HT-29 (cell line): Measurements from ENCODE around the gene PARP9. TPM values are rescaled to one million over a fixed set of nuclear protein-coding genes. Genes with fewer than 3 reads are reported as not detected.
A peak's percentile ranks its signal among the peaks of the same experiment; 100 is the strongest.
"Not testable (repeated sequence)": the region's sequence is repeated elsewhere in the genome, so short reads cannot be mapped to it uniquely, and the experiment has no call there.

Experiments
- DNase-seq: peaks from one replicate; pipeline ENCODE4 v3.0.0-alpha.2; 2015; ENCODE audit warnings: low spot score
- total RNA-seq: library from RNA; depleted of rRNA; stranded (reverse); fragments of >200 nt; shearing (Covaris generic); gene quantifications from 2 replicates; pipeline ENCODE4 v1.2.3, GENCODE V29; 2014

Gene PARP9
- total RNA-seq, 1 experiment from 2014 or later: 19.9 TPM

- DNase-seq: no peak
These were observed 40.8 kb downstream of the PARP9 start for GRCh38 chr3:122523317-122523716.

- no peak for DNase-seq
These were observed 43.2 kb downstream of the PARP9 start for GRCh38 chr3:122520861-122521260.

GRCh38 chr3:122519693-122520092 is 44.4 kb downstream of the PARP9 start:
- no peak for DNase-seq

- no peak for DNase-seq
These were observed 47.2 kb downstream of the PARP9 start for GRCh38 chr3:122516846-122517360.

GRCh38 chr3:122515870-122516269 is 48.2 kb downstream of the PARP9 start:
- no peak for DNase-seq

GRCh38 chr3:122515020-122515468 is 49.1 kb downstream of the PARP9 start:
- no peak for DNase-seq

GRCh38 chr3:122514123-122515019 is 49.7 kb downstream of the PARP9 start, which contains the start of gene KPNA1:
TSS of gene KPNA1 (minus strand) at chr3:122514939. CDS start at chr3:122496565, 18,374 bp downstream.
- peak; percentile 92 for DNase-seq

GRCh38 chr3:122513386-122514122 is 50.5 kb downstream of the PARP9 start:
- DNase-seq: no peak

GRCh38 chr3:122512284-122512683 is 51.8 kb downstream of the PARP9 start:
- no peak for DNase-seq

- no peak for DNase-seq
These were observed 53.1 kb downstream of the PARP9 start for GRCh38 chr3:122510878-122511535.

- not testable (repeated sequence) for DNase-seq
These were observed 55.2 kb downstream of the PARP9 start for GRCh38 chr3:122508944-122509343.

- no peak for DNase-seq
These were observed 55.8 kb downstream of the PARP9 start for GRCh38 chr3:122508135-122508914.

- DNase-seq: no peak
These were observed 57.6 kb downstream of the PARP9 start for GRCh38 chr3:122506450-122506849.

- no peak for DNase-seq
These were observed 58.4 kb downstream of the PARP9 start for GRCh38 chr3:122505676-122506075.

- DNase-seq: no peak
These were observed 61.2 kb downstream of the PARP9 start for GRCh38 chr3:122502941-122503340.

- no peak for DNase-seq
These were observed 62.0 kb downstream of the PARP9 start for GRCh38 chr3:122502139-122502538.

GRCh38 chr3:122500964-122501363 is 63.1 kb downstream of the PARP9 start:
- not testable (repeated sequence) for DNase-seq

- no peak for DNase-seq
These were observed 65.9 kb downstream of the PARP9 start for GRCh38 chr3:122498152-122498551.

GRCh38 chr3:122497425-122497824 is 66.7 kb downstream of the PARP9 start:
- no peak for DNase-seq

GRCh38 chr3:122496508-122496907 is 67.6 kb downstream of the PARP9 start:
- no peak for DNase-seq

GRCh38 chr3:122493296-122493695 is 70.8 kb downstream of the PARP9 start:
- no peak for DNase-seq
